ENCODE measurements around the gene GALNT6.
A peak's percentile ranks its signal among the peaks of the same experiment; 100 is the strongest.

Gene GALNT6

GRCh38 chr12:51321882-51322281, 69.3 kb downstream of the GALNT6 start:
- H3K36me3 ChIP-seq (ENCODE audit: insufficient read depth, low read length): no peaks in the 10 kb centered on the region
- H3K9ac ChIP-seq (ENCODE audit: low read depth, low read length, poor library complexity, severe bottlenecking): peak overlapping the region; percentile 100
- no peak for TF ChIP-seq EZH2phosphoT487 (IDR thresholded peaks at IDR 0.05; ENCODE audit: borderline replicate concordance)
- no peak for TF ChIP-seq CTCF (conservative IDR thresholded peaks at IDR 0.05; ENCODE audit: low read length)
- H3F3A ChIP-seq (ENCODE audit: low read depth): peaks cover 16% of the 10 kb centered on the region
- H4K20me1 ChIP-seq (ENCODE audit: insufficient read depth, low read length, poor library complexity, severe bottlenecking): no peaks in the 10 kb centered on the region
- H2AFZ ChIP-seq (ENCODE audit: low read length): no peak overlapping the region
- no peaks in the 10 kb centered on the region for H3K27me3 ChIP-seq (ENCODE audit: insufficient read depth, low read length, poor library complexity, severe bottlenecking)
- no peaks in the 10 kb centered on the region for H3K9me3 ChIP-seq (ENCODE audit: insufficient read depth, low read depth, low read length)
- H3K4me2 ChIP-seq (ENCODE audit: low read depth, low read length, poor library complexity, severe bottlenecking): peak overlapping the region; percentile 83
- H3K9me2 ChIP-seq (replicated peaks; ENCODE audit: low read depth, low read length): no peaks in the 10 kb centered on the region
- peaks cover 56% of the 10 kb centered on the region for H3K79me2 ChIP-seq (ENCODE audit: insufficient read depth, low read length)
- H3K4me1 ChIP-seq (ENCODE audit: insufficient read depth, low read length, poor library complexity, severe bottlenecking): peaks cover 72% of the 10 kb centered on the region
- peak overlapping the region; percentile 86 for H3K4me3 ChIP-seq (ENCODE audit: low read length, poor library complexity, severe bottlenecking)

GRCh38 chr12:51320695-51321320, 70.4 kb downstream of the GALNT6 start:
- peaks cover 62% of the 10 kb centered on the region for H3K4me1 ChIP-seq (ENCODE audit: insufficient read depth, low read length, poor library complexity, severe bottlenecking)
- H3K9me2 ChIP-seq (replicated peaks; ENCODE audit: low read depth, low read length): no peaks in the 10 kb centered on the region
- no peaks in the 10 kb centered on the region for H3K9me3 ChIP-seq (ENCODE audit: insufficient read depth, low read depth, low read length)
- H3K36me3 ChIP-seq (ENCODE audit: insufficient read depth, low read length): no peaks in the 10 kb centered on the region
- H2AFZ ChIP-seq (ENCODE audit: low read length): no peak overlapping the region
- no peak for TF ChIP-seq EZH2phosphoT487 (IDR thresholded peaks at IDR 0.05; ENCODE audit: borderline replicate concordance)
- no peak for TF ChIP-seq CTCF (conservative IDR thresholded peaks at IDR 0.05; ENCODE audit: low read length)
- H3K9ac ChIP-seq (ENCODE audit: low read depth, low read length, poor library complexity, severe bottlenecking): peak overlapping the region; percentile 100
- no peaks in the 10 kb centered on the region for H4K20me1 ChIP-seq (ENCODE audit: insufficient read depth, low read length, poor library complexity, severe bottlenecking)
- H3K4me2 ChIP-seq (ENCODE audit: low read depth, low read length, poor library complexity, severe bottlenecking): peak overlapping the region; percentile 83
- no peaks in the 10 kb centered on the region for H3K27me3 ChIP-seq (ENCODE audit: insufficient read depth, low read length, poor library complexity, severe bottlenecking)
- peak overlapping the region; percentile 86 for H3K4me3 ChIP-seq (ENCODE audit: low read length, poor library complexity, severe bottlenecking)
- H3K79me2 ChIP-seq (ENCODE audit: insufficient read depth, low read length): peaks cover 56% of the 10 kb centered on the region
- peaks cover 13% of the 10 kb centered on the region; the same call in 1 of the 2 replicates for H3F3A ChIP-seq (ENCODE audit: low read depth)

- H2AFZ ChIP-seq (ENCODE audit: low read length): no peak overlapping the region
- peak overlapping the region; percentile 83 for H3K4me2 ChIP-seq (ENCODE audit: low read depth, low read length, poor library complexity, severe bottlenecking)
- H3K9ac ChIP-seq (ENCODE audit: low read depth, low read length, poor library complexity, severe bottlenecking): peak overlapping the region; percentile 100
- peaks cover 56% of the 10 kb centered on the region for H3K79me2 ChIP-seq (ENCODE audit: insufficient read depth, low read length)
- no peaks in the 10 kb centered on the region for H4K20me1 ChIP-seq (ENCODE audit: insufficient read depth, low read length, poor library complexity, severe bottlenecking)
- no peaks in the 10 kb centered on the region for H3K9me2 ChIP-seq (replicated peaks; ENCODE audit: low read depth, low read length)
- H3F3A ChIP-seq (ENCODE audit: low read depth): peaks cover 13% of the 10 kb centered on the region; the same call in 1 of the 2 replicates
- H3K4me3 ChIP-seq (ENCODE audit: low read length, poor library complexity, severe bottlenecking): peak overlapping the region; percentile 86
- peaks cover 57% of the 10 kb centered on the region for H3K4me1 ChIP-seq (ENCODE audit: insufficient read depth, low read length, poor library complexity, severe bottlenecking)
- no peak for TF ChIP-seq CTCF (conservative IDR thresholded peaks at IDR 0.05; ENCODE audit: low read length)
- no peak for TF ChIP-seq EZH2phosphoT487 (IDR thresholded peaks at IDR 0.05; ENCODE audit: borderline replicate concordance)
- no peaks in the 10 kb centered on the region for H3K27me3 ChIP-seq (ENCODE audit: insufficient read depth, low read length, poor library complexity, severe bottlenecking)
- H3K9me3 ChIP-seq (ENCODE audit: insufficient read depth, low read depth, low read length): no peaks in the 10 kb centered on the region
- no peaks in the 10 kb centered on the region for H3K36me3 ChIP-seq (ENCODE audit: insufficient read depth, low read length)
These were observed 70.9 kb downstream of the GALNT6 start for GRCh38 chr12:51320311-51320694.

All from Loucy (cell line).